Activated naive CD4-positive, alpha-beta T cell treated with Interleukin-2 at 50 U/mL for 16 hours (primary cell): ENCODE data around the gene RERE.
"Not testable (repeated sequence)": the region's sequence is repeated elsewhere in the genome, so short reads cannot be mapped to it uniquely, and the experiment has no call there.

Experiments used
- DNase-seq: peaks from one replicate; pipeline ENCODE4 v3.0.0-alpha.2; 2020

Gene RERE

GRCh38 chr1:8631163-8631562 is 186.3 kb downstream of the RERE start:
- no peak for DNase-seq

GRCh38 chr1:8629241-8630091 is 188.0 kb downstream of the RERE start:
- DNase-seq = no peak

- DNase-seq = no peak
Observed at GRCh38 chr1:8628606-8629005, 188.8 kb downstream of the RERE start.

- no peak for DNase-seq
Observed at GRCh38 chr1:8627728-8628127, 189.7 kb downstream of the RERE start.

DNA sequence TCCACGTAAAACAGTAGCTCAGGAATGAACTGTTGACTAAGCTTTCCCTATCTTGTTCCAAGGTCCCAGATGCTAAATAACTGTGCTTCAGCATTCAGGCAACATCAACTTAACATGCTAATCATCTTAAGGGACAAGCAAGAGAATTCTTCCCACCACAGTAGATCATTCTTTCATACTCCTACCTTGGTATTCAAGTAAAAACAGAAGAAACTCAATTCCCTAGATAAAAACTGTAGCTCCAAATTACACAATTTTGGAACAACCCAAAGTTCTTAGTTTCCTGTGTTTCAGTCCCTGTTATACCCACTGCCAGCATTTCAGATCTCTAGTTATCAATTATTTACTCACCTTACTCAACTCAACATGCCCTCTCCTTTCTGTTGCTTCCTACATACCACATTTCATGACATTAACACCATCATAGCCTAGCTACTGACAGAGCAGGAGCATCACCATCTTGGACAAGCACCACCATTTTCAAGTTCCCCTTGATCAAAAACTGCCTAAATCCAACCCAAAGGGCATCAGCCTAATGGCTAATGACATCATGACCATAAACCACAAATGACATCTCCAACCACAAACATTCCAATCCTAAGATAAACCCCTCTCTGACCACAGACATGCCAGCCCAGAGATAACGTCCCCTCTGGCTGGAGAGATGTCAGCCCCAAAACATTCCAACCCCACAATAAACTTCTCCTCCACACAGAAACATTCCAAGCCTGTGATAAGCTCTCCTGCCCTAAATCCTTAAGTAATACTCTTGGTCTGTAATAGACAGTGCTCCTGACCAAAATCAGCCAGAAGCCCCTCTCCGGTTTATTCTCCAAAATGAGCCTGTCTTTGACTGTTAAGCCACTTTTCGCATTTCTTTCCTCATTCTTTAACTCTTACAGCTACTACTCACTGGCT is 191.2 kb downstream of the RERE start:
- no peak for DNase-seq

DNA sequence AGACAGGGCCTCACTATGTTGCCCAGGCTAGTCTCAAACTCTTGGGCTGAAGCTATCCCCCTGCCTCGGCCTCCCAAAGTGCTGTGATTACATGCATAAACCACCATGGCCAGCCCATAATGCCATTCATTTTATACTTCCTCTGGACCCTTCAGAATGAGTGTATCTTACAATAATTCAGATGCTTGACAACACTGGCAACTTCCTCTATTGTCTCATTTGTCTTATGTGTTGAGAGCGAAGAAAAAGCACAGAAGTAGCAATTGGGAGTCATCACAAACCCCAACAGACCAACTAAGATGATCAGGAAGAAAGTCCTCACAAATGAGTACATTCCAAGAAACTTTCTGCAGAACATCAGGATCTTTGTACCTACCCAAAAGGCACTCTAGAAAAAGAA is 191.9 kb downstream of the RERE start:
- DNase-seq = no peak

- peak; percentile 15 for DNase-seq
Observed at GRCh38 chr1:8623651-8624192, 193.7 kb downstream of the RERE start.

- DNase-seq = not testable (repeated sequence)
Observed at GRCh38 chr1:8621785-8622348, 195.6 kb downstream of the RERE start.

DNA sequence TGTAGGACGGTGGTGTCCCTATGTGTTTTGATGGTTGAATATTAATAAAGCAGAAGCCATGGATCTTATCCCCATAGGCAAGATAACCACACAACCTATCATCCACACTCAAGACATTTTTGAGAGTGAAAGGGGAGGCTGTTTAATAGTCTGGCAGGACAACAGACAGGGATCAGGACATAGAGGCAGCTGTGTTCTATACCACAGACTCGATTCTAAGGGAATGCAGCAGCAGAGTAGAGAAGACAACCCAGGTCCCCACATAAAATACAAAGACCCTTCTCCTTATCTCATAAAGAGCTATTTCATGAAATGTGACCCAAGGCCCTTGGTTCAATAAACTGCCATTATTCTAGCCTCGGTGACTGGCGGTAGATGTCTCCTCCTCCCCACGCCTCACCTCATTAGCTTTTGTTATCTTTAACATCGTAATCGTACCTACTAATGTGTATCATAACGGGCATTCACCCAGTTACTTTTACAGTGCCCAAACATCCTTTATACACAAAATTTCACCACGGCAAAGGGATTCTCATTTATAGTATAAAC is 196.3 kb downstream of the RERE start:
- not testable (repeated sequence) for DNase-seq

DNA sequence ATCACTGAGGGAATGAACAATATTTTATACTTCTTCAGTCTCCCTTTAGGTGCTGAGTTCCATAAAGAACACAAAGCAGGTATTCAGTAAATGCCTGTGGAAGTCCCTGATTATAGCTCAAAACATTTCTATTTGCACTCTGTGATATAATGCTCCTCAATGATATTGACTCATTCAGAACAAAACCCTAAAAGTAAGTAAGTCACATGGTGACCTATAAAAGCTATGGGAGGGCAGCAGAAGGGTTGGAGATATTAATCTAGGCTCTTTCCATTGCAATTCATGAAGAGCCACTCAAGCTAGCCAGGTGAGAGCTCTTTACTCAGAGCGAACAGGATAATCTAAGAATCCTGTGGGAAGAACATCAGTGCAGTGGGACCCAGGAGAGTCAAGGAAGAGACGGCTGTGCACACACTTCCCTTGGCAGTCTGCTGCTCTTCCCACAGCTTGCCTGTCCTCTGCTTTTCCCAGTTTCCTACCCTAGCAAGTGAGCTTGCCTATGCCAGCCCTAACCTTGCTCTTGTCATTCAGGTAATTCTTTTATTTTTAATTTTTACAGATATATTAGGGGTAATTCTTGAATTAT is 197.4 kb downstream of the RERE start:
- not testable (repeated sequence) for DNase-seq

DNA sequence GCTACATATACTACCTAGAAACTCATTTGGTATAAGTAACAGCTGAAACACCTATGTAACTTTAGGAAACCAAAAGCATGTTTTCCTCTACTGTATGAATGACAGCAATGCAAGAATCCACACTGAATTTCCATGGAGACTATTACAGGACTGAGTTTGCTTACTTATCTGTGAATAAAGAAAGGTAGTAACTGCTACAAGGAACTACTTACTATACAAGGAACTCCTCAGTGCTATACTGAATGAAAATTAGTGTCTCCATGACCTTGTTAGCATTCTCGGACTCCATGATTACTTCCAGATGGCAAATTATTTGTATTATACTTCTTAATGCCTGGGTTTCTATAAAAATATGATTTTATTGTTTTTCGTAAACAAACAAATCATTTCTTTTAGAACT is 198.0 kb downstream of the RERE start:
- not testable (repeated sequence) for DNase-seq

DNA sequence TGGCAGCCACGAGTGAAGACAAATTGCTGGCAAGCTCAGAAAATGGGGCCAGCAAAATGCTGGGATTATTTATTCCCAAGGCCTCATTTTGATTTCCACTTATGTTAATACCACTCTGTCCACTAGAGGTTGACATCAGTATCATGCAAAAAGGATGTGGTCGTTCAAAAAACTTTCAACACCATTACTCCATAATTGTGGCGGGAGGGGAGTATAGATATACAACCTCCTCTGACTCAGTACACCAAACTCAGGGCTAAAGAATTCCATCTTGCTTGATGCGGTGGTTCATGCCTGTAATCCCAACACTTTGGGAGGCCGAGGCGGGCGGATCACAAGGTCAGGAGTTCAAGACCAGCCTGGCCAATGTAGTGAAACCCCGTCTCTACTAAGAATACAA is 200.6 kb downstream of the RERE start:
- DNase-seq = not testable (repeated sequence)

DNA sequence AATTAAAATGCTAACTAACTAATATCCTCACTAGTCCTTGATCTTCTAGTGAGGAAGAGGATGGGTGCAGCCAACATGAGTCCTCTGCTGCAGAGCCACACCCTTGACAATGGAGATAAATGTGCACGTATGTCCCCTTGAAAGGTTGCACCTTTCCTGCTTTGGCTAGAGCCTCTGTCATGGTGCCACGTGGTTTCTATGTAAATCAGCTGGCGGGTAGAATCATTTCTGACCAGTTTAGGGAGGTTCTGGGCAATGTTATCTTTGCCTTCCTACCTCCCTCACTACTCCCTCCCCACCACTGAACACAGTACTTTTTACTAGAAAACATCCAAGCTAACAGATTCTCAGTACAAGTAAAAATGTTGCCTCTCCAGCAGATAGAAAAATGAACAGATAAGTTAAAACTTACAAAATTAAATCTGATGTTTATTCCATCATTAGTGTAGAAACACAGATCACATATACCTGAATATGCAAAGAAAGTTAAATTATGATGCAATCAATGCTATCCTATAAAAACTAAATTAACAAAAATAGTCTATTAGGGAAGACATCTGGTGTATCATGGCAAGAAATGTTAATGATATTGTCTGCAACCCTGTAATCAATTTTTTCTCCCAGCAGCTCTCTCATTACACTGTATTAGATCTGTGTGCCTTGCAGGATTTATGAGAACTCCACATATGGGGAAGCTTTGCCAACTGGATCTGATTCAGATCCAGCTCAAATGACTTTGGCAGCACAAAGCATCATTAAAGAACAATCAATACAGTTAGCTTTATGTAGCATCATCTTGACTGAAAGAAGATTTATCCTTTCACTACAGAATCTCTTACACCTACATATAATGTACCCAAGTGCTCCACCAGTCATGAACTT is 205.6 kb downstream of the RERE start:
- DNase-seq = not testable (repeated sequence)

DNA sequence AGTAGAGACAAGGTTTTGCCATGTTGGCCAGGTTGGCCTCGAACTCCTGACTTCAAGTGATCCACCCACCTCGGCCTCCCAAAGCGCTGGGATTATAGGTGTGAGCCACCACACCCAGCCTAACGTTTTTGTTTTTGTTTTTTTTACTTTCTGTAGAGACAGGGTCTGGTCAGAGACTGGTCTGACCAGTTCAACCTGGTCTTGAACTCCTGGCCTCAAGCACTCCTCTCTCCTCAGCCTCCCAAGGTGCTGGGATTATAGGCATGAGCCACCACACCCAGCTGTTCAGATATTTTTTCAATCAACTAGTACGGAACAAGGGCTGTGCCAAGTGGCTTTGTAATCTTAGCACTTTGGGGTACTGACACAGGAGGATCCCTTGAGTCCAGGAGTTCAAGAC is 209.5 kb downstream of the RERE start:
- DNase-seq = no peak

- DNase-seq = peak; percentile 54
Observed at GRCh38 chr1:8604041-8604945, 213.1 kb downstream of the RERE start.

DNA sequence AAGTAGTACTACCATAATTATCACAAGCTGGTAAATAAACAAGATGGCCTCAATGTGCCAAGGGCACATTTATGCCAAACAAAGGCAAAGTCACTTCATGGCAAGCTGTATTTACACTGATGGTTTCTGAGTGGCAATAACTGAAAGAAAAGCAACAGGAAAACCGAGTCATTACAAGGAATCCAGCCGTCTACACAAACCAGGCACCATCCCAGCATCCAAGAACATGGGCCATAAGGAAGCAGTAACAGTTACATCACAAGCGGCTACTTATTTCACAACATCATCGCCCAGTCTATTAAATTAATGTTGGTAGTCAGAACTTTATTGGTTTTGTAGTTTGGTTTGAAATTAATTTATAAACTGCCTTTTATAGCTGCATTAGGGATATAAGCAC is 214.2 kb downstream of the RERE start:
- DNase-seq = no peak

- peak; percentile 50 for DNase-seq
Observed at GRCh38 chr1:8602471-8603219, 214.8 kb downstream of the RERE start.

- no peak for DNase-seq
Observed at GRCh38 chr1:8600336-8600735, 217.1 kb downstream of the RERE start.

GRCh38 chr1:8599646-8600212 is 217.7 kb downstream of the RERE start:
- no peak for DNase-seq
